Panc1 (cell line): ENCODE data around the gene SEMA6A. TPM values are rescaled to one million over a fixed set of nuclear protein-coding genes. Genes with fewer than 3 reads are reported as not detected.

Experiments
- ATAC-seq: fragments of 200-7000 bp; cut with Tn5 transposase; 2 replicates; pipeline ENCODE4 v1.9.1; 2020; ENCODE audit warnings: mild to moderate bottlenecking, moderate library complexity
- BruUV-seq: library from RNA; stranded (reverse); fragments of 400-500 nt; replicated peaks from 2 replicates; lab custom pipeline; 2021; lab: Mats Ljungman, UMichigan
- CTCF ChIA-PET: fragments of 300-600 bp; sonication (Branson Sonifier 250); formaldehyde crosslinking; loops from one replicate; lab custom pipeline; 2022; ENCODE audit warnings: antibody characterized with exemption; lab: Charles Lee
- POLR2A ChIA-PET: fragments of 300-600 bp; sonication (Branson Sonifier 250); formaldehyde crosslinking; loops from one replicate; lab custom pipeline; 2022; ENCODE audit warnings: antibody characterized with exemption; lab: Charles Lee
- DNase-seq: peaks from one replicate; pipeline ENCODE4 v3.0.0-alpha.2; 2010; ENCODE audit warnings: low read depth, low spot score
- H3K27ac ChIP-seq: 2 replicates; pipeline ENCODE4 v1.5.1; 2011; ENCODE audit warnings: mild to moderate bottlenecking, low read length, inconsistent platforms
- H3K27me3 ChIP-seq: fragments of 200-500 bp; sonication (Bioruptor generic); 2 replicates; pipeline ENCODE4 v1.6.0; 2014; ENCODE audit warnings: low read length, inconsistent platforms; ENCODE audit not compliant: control insufficient read depth, insufficient read depth
- H3K36me3 ChIP-seq: fragments of 200-500 bp; sonication (Bioruptor generic); 2 replicates; pipeline ENCODE4 v1.5.1; 2014; ENCODE audit warnings: inconsistent platforms, mild to moderate bottlenecking, low read length, moderate library complexity; ENCODE audit not compliant: control insufficient read depth, insufficient read depth
- H3K4me1 ChIP-seq: 2 replicates; pipeline ENCODE4 v1.5.1; 2011; ENCODE audit warnings: inconsistent platforms, mild to moderate bottlenecking, low read length, moderate library complexity; ENCODE audit not compliant: control insufficient read depth, insufficient read depth
- H3K4me3 ChIP-seq, 2 experiments: 2 replicates each; pipeline ENCODE4 v1.5.1; 2011 to 2012; ENCODE audit warnings: low read depth in 2 of 2, low read length in 2 of 2, mild to moderate bottlenecking in 2 of 2, inconsistent platforms in 1 of 2, moderate library complexity in 1 of 2
- H3K9me3 ChIP-seq: fragments of 200-500 bp; sonication (Bioruptor generic); 2 replicates; pipeline ENCODE4 v1.5.1; 2014; ENCODE audit warnings: low read depth, mild to moderate bottlenecking, inconsistent platforms, low read length, moderate library complexity; ENCODE audit not compliant: control insufficient read depth, insufficient read depth
- CTCF ChIP-seq: fragments of 450-650 bp; IDR thresholded peaks from 2 replicates; pipeline ENCODE4 v1.5.1; 2017; ENCODE audit warnings: mild to moderate bottlenecking
- POLR2AphosphoS5 ChIP-seq: IDR thresholded peaks from 2 replicates; pipeline ENCODE4 v1.6.1; 2012; ENCODE audit warnings: mild to moderate bottlenecking, low read depth, low read length, moderate library complexity
- REST ChIP-seq, 2 experiments: IDR thresholded peaks; 2 replicates each; pipeline ENCODE4 v1.6.1; 2011 to 2012; ENCODE audit warnings: low read depth in 2 of 2, control low read depth in 1 of 2, low read length in 1 of 2, mild to moderate bottlenecking in 1 of 2, moderate library complexity in 1 of 2; ENCODE audit not compliant: insufficient read depth in 1 of 2
- SIN3A ChIP-seq: IDR thresholded peaks from 2 replicates; pipeline ENCODE4 v1.6.1; 2012; ENCODE audit warnings: low read depth, mild to moderate bottlenecking, low read length, moderate library complexity, borderline replicate concordance; ENCODE audit not compliant: insufficient read depth
- TCF7L2 ChIP-seq: IDR thresholded peaks from 2 replicates; pipeline ENCODE4 v1.6.1; 2011; ENCODE audit warnings: mild to moderate bottlenecking, low read depth, low read length, inconsistent platforms
- in situ Hi-C: cut with HindIII; loops from 2 replicates; pipeline ENCODE4 v1.10.0; 2016; ENCODE audit warnings: low sequenced_read_pairs, low pct_unique_long_range_greater_than_20kb
- intact Hi-C: fragments of 100-400 bp; cut with micrococcal nuclease; formaldehyde crosslinking; loops from one replicate; pipeline ENCODE4 v1.10.0; 2022; ENCODE audit not compliant: unreplicated experiment
- total RNA-seq: library from RNA; stranded (reverse); gene quantifications from one replicate; pipeline ENCODE4 v1.2.1, GENCODE V29; 2021; ENCODE audit not compliant: unreplicated experiment

The SEMA6A gene
- total RNA-seq, 1 experiment from 2014 or later: 0.54 TPM

GRCh38 chr5:116415182-116415581 lies 159.4 kb downstream of the SEMA6A start:
- intact Hi-C loops (no loop called here), in situ Hi-C loops (no loop called here)
- POLR2A ChIA-PET: no interaction called here
- Histone ChIP-seq H3K4me3 (no peak overlapping the region), H3K27me3 (no peaks in the 10 kb centered on the region), H3K36me3 (no peaks in the 10 kb centered on the region), H3K27ac (no peak overlapping the region), H3K4me1 (no peaks in the 10 kb centered on the region), H3K9me3 (no peaks in the 10 kb centered on the region)
- BruUV-seq: no TSS peak
- no peak for ATAC-seq
- CTCF ChIA-PET: no interaction called here
- no peak for DNase-seq
- TF ChIP-seq TCF7L2 (no peak), CTCF (no peak), SIN3A (no peak), POLR2AphosphoS5 (no peak), REST (IDR thresholded peaks at IDR 0.05; ENCODE audit: insufficient read depth in 1 of 2, low read depth in 2 of 2, low read length in 1 of 2) (no peak)

GRCh38 chr5:116411101-116411571 lies 163.5 kb downstream of the SEMA6A start:
- Histone ChIP-seq H3K4me3 (no peak overlapping the region), H3K27ac (no peak overlapping the region), H3K27me3 (no peaks in the 10 kb centered on the region), H3K9me3 (no peaks in the 10 kb centered on the region), H3K36me3 (no peaks in the 10 kb centered on the region), H3K4me1 (no peaks in the 10 kb centered on the region)
- TF ChIP-seq SIN3A (no peak), TCF7L2 (no peak), CTCF (no peak), REST (IDR thresholded peaks at IDR 0.05; ENCODE audit: insufficient read depth in 1 of 2, low read depth in 2 of 2, low read length in 1 of 2) (no peak), POLR2AphosphoS5 (no peak)
- intact Hi-C loops (no loop called here), in situ Hi-C loops (no loop called here)
- CTCF ChIA-PET: no interaction called here
- BruUV-seq: no TSS peak
- no peak for ATAC-seq
- POLR2A ChIA-PET: no interaction called here
- DNase-seq: no peak
